GM15510 (cell line): ENCODE results near the gene PLCL1.

Experiments used
- POLR2A ChIP-seq: IDR thresholded peaks from 3 replicates; pipeline ENCODE4 v1.6.1; 2011; ENCODE audit warnings: borderline replicate concordance; ENCODE audit not compliant: insufficient read length; ENCODE audit errors: extremely low read depth

PLCL1 gene

GRCh38 chr2:197919487-197919886 is 115.1 kb downstream of the PLCL1 start:
- no peak for TF ChIP-seq POLR2A

- no peak for TF ChIP-seq POLR2A
Observed at GRCh38 chr2:197920088-197920487, 115.7 kb downstream of the PLCL1 start.

GRCh38 chr2:197920592-197921201 is 116.3 kb downstream of the PLCL1 start:
- TF ChIP-seq POLR2A, result no peak

- TF ChIP-seq POLR2A, result no peak
Observed at GRCh38 chr2:197924483-197924882, 120.1 kb downstream of the PLCL1 start.

GRCh38 chr2:197925204-197925603 is 120.8 kb downstream of the PLCL1 start:
- TF ChIP-seq POLR2A, result no peak

- no peak for TF ChIP-seq POLR2A
Observed at GRCh38 chr2:197925976-197926375, 121.6 kb downstream of the PLCL1 start.

- no peak for TF ChIP-seq POLR2A
Observed at GRCh38 chr2:197926673-197927072, 122.3 kb downstream of the PLCL1 start.

GRCh38 chr2:197927994-197928393 is 123.6 kb downstream of the PLCL1 start:
- TF ChIP-seq POLR2A, result no peak

- no peak for TF ChIP-seq POLR2A
Observed at GRCh38 chr2:197929008-197929885, 124.9 kb downstream of the PLCL1 start.

GRCh38 chr2:197929886-197930227 is 125.5 kb downstream of the PLCL1 start:
- no peak for TF ChIP-seq POLR2A

- no peak for TF ChIP-seq POLR2A
Observed at GRCh38 chr2:197930570-197931278, 126.3 kb downstream of the PLCL1 start.

GRCh38 chr2:197931661-197932312 is 127.4 kb downstream of the PLCL1 start:
- TF ChIP-seq POLR2A, result no peak

GRCh38 chr2:197932374-197932773 is 128.0 kb downstream of the PLCL1 start:
- no peak for TF ChIP-seq POLR2A

- TF ChIP-seq POLR2A, result no peak
Observed at GRCh38 chr2:197934261-197934933, 130.0 kb downstream of the PLCL1 start.
